ENCODE results near the gene LGALS3. TPM values are rescaled to one million over a fixed set of nuclear protein-coding genes. Genes with fewer than 3 reads are reported as not detected.
"Not testable (repeated sequence)": the region's sequence is repeated elsewhere in the genome, so short reads cannot be mapped to it uniquely, and the experiment has no call there.

Gene LGALS3
- 56.2 and 80.1 TPM in 2 replicates for total RNA-seq (2014; rRNA removed; shearing (Covaris generic))

- peak; percentile 70 for DNase-seq (ENCODE audit: low read depth)
These were observed at the start of gene LGALS3 for GRCh38 chr14:55129086-55129427. Gene LGALS3, plus strand, starts transcription at chr14:55129252. Its CDS starts 8,122 bp downstream, at chr14:55137374.

GRCh38 chr14:55079961-55080360 lies 49.1 kb upstream of the LGALS3 start:
- DNase-seq (ENCODE audit: low read depth) = not testable (repeated sequence)

GRCh38 chr14:55084401-55085059 lies 44.5 kb upstream of the LGALS3 start:
- DNase-seq (ENCODE audit: low read depth) = no peak

- no peak for DNase-seq (ENCODE audit: low read depth)
These were observed 43.9 kb upstream of the LGALS3 start for GRCh38 chr14:55085060-55085660.

- no peak for DNase-seq (ENCODE audit: low read depth)
These were observed 42.1 kb upstream of the LGALS3 start for GRCh38 chr14:55086938-55087337.

GRCh38 chr14:55088356-55088755 lies 40.7 kb upstream of the LGALS3 start:
- DNase-seq (ENCODE audit: low read depth) = no peak

- DNase-seq (ENCODE audit: low read depth) = no peak
These were observed 36.7 kb upstream of the LGALS3 start for GRCh38 chr14:55092341-55092740.

GRCh38 chr14:55094292-55095157 lies 34.5 kb upstream of the LGALS3 start:
- peak; percentile 92 for DNase-seq (ENCODE audit: low read depth)

- no peak for DNase-seq (ENCODE audit: low read depth)
These were observed 31.0 kb upstream of the LGALS3 start for GRCh38 chr14:55097881-55098560.

- DNase-seq (ENCODE audit: low read depth) = no peak
These were observed 30.5 kb upstream of the LGALS3 start for GRCh38 chr14:55098561-55098898.

- no peak for DNase-seq (ENCODE audit: low read depth)
These were observed 29.3 kb upstream of the LGALS3 start for GRCh38 chr14:55099756-55100155.

- DNase-seq (ENCODE audit: low read depth) = no peak
These were observed 27.4 kb upstream of the LGALS3 start for GRCh38 chr14:55101698-55102097.

- DNase-seq (ENCODE audit: low read depth) = peak; percentile 98
These were observed 26.9 kb upstream of the LGALS3 start for GRCh38 chr14:55102141-55102621.

- peak; percentile 98 for DNase-seq (ENCODE audit: low read depth)
These were observed 25.9 kb upstream of the LGALS3 start for GRCh38 chr14:55103005-55103640.

GRCh38 chr14:55103971-55104954 lies 24.8 kb upstream of the LGALS3 start:
- no peak for DNase-seq (ENCODE audit: low read depth)

GRCh38 chr14:55105991-55106390 lies 23.1 kb upstream of the LGALS3 start:
- DNase-seq (ENCODE audit: low read depth) = no peak

GRCh38 chr14:55107766-55108554 lies 21.1 kb upstream of the LGALS3 start:
- DNase-seq (ENCODE audit: low read depth) = peak; percentile 97

- DNase-seq (ENCODE audit: low read depth) = no peak
These were observed 19.2 kb upstream of the LGALS3 start for GRCh38 chr14:55109836-55110235.

- no peak for DNase-seq (ENCODE audit: low read depth)
These were observed 17.8 kb upstream of the LGALS3 start for GRCh38 chr14:55111122-55111708.
